ENCODE data around the gene BRCC3. TPM values are rescaled to one million over a fixed set of nuclear protein-coding genes. Genes with fewer than 3 reads are reported as not detected.

The BRCC3 gene
- total and polyA plus RNA-seq, 2 donors (not counting 3 experiments of a cell fraction or from before 2014, with no cell fraction given), result 12.4 to 25.5 TPM

DNA sequence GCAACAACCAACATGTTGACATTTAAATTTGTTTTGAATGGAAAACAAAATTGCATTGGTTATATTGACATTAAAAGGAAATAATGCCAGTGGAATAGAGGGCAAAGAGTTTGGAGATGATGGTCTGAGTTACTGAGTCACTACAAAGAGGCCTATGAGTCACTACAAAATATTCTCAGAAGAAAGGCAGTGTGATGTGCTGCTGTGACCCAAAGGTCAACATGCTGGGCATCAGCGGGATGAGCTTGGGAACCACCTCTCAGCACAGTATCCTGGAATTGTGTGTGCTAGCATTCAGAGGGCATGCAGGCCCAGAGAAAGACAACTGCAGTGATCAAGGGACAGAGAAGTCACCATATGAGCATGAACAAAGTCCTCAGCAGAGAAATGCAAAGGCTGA, 3.1 kb upstream of the BRCC3 start:
- Histone ChIP-seq H2AFZ (ENCODE audit: low read depth, low read length) (no peak overlapping the region), H3K4me2 (ENCODE audit: insufficient read depth, low read length) (no peak overlapping the region), H3K4me3 (replicated peaks in 1 of 3; ENCODE audit: insufficient read depth in 1 of 3, low read depth in 1 of 3, low read length in 3 of 3) (no peak overlapping the region), H3K9me3 (replicated peaks; ENCODE audit: control insufficient read depth, insufficient read depth, low read length) (no peaks in the 10 kb centered on the region), H3K9me1 (replicated peaks; ENCODE audit: control insufficient read depth, extremely low read depth, insufficient read depth, low read length) (no peaks in the 10 kb centered on the region), H3K27me3 (ENCODE audit: control insufficient read depth in 2 of 2, insufficient read depth in 2 of 2, low read length in 2 of 2) (no peaks in the 10 kb centered on the region), H3K4me1 (ENCODE audit: control insufficient read depth, extremely low read depth, insufficient read depth, low read length) (peaks cover 16% of the 10 kb centered on the region), H4K20me1 (replicated peaks; ENCODE audit: control insufficient read depth, extremely low read depth, insufficient read depth, low read length) (no peaks in the 10 kb centered on the region), H3K79me2 (ENCODE audit: control insufficient read depth, insufficient read depth, low read length) (peaks cover 39% of the 10 kb centered on the region), H3K27ac (ENCODE audit: insufficient read depth, low read depth, low read length) (no peak overlapping the region), H3K36me3 (ENCODE audit: control insufficient read depth in 2 of 2, extremely low read depth in 1 of 2, insufficient read depth in 2 of 2, low read length in 2 of 2) (no peaks in the 10 kb centered on the region), H3K9ac (replicated peaks; ENCODE audit: extremely low read depth, insufficient read depth, low read length) (no peak overlapping the region)
- CTCF ChIA-PET, result interaction anchor here (1.0 to 1.1 kb wide), 4 partner anchors 11 to 42 kb away, joined by 3 to 5 read pairs (median 4); partner anchors contain the start of gene FUNDC2
- POLR2A ChIA-PET, result no interaction called here
- dilution Hi-C loops (cut with MboI; ENCODE audit: extremely low pct_ligation_motif_present, low sequenced_read_pairs), result no loop called here
- DNase-seq (ENCODE audit: low read depth, low spot score), result peak; percentile 44
- peak; percentile 76 for FAIRE-seq
- no TSS peak for BruUV-seq (replicated peaks)
- intact Hi-C loops (cut with micrococcal nuclease), result no loop called here
- TF ChIP-seq FOS (IDR thresholded peaks at IDR 0.05; ENCODE audit: borderline replicate concordance, insufficient read depth, low read length), result peak; percentile 46
- TF ChIP-seq, protein P1, sequence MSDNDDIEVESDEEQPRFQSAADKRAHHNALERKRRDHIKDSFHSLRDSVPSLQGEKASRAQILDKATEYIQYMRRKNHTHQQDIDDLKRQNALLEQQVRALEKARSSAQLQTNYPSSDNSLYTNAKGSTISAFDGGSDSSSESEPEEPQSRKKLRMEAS (IDR thresholded peaks at IDR 0.05; ENCODE audit: insufficient read depth, insufficient read length), result no peak
- TF ChIP-seq POLR2A (IDR thresholded peaks at IDR 0.05; ENCODE audit: low read depth, low read length), result no peak
- TF ChIP-seq EZH2 (IDR thresholded peaks at IDR 0.05; ENCODE audit: borderline replicate concordance, low read depth, low read length, severe bottlenecking), result no peak
- TF ChIP-seq, protein P2, sequence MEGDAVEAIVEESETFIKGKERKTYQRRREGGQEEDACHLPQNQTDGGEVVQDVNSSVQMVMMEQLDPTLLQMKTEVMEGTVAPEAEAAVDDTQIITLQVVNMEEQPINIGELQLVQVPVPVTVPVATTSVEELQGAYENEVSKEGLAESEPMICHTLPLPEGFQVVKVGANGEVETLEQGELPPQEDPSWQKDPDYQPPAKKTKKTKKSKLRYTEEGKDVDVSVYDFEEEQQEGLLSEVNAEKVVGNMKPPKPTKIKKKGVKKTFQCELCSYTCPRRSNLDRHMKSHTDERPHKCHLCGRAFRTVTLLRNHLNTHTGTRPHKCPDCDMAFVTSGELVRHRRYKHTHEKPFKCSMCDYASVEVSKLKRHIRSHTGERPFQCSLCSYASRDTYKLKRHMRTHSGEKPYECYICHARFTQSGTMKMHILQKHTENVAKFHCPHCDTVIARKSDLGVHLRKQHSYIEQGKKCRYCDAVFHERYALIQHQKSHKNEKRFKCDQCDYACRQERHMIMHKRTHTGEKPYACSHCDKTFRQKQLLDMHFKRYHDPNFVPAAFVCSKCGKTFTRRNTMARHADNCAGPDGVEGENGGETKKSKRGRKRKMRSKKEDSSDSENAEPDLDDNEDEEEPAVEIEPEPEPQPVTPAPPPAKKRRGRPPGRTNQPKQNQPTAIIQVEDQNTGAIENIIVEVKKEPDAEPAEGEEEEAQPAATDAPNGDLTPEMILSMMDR (IDR thresholded peaks at IDR 0.05; ENCODE audit: extremely low read depth in 1 of 2, insufficient read depth in 1 of 2, low read depth in 1 of 2, low read length in 2 of 2), result no peak
- no peak for TF ChIP-seq GATA2 (IDR thresholded peaks at IDR 0.05; ENCODE audit: insufficient read depth, insufficient read length, low read depth, low read length)
- TF ChIP-seq MYC (IDR thresholded peaks at IDR 0.05; ENCODE audit: low read depth, low read length), result no peak
- TF ChIP-seq POLR2AphosphoS5 (IDR thresholded peaks at IDR 0.05; ENCODE audit: insufficient read depth, low read depth, low read length), result no peak
- peak; percentile 61 for TF ChIP-seq JUN (IDR thresholded peaks at IDR 0.05; ENCODE audit: borderline replicate concordance, insufficient read depth, insufficient read length, low read depth)

All from endothelial cell of umbilical vein (primary cell).